CD4-positive, alpha-beta T cell treated with Interleukin-15 for 1 hour (primary cell): ENCODE measurements around the gene GFM2.
"Not testable (repeated sequence)": the region's sequence is repeated elsewhere in the genome, so short reads cannot be mapped to it uniquely, and the experiment has no call there.

Experiments used
- DNase-seq: peaks from one replicate; pipeline ENCODE4 v3.0.0-alpha.2; 2020

Gene GFM2

GRCh38 chr5:74717596-74717995 lies 49.3 kb downstream of the GFM2 start:
- no peak for DNase-seq

- DNase-seq: no peak
Observed at GRCh38 chr5:74693191-74693590, 73.7 kb downstream of the GFM2 start.

- DNase-seq: no peak
Observed at GRCh38 chr5:74686962-74687751, 79.8 kb downstream of the GFM2 start.

- DNase-seq: peak; percentile 56
Observed at GRCh38 chr5:74685979-74686631, 80.8 kb downstream of the GFM2 start.

- peak; percentile 84 for DNase-seq
Observed at GRCh38 chr5:74684900-74685851, 81.7 kb downstream of the GFM2 start, which contains the start of gene HEXB. TSS of gene HEXB (plus strand) at chr5:74685233. CDS start at chr5:74685261, 28 bp downstream.

GRCh38 chr5:74679966-74680365 lies 87.0 kb downstream of the GFM2 start:
- DNase-seq: no peak

- not testable (repeated sequence) for DNase-seq
Observed at GRCh38 chr5:74679300-74679699, 87.6 kb downstream of the GFM2 start.

GRCh38 chr5:74678123-74678522 lies 88.8 kb downstream of the GFM2 start:
- DNase-seq: not testable (repeated sequence)

GRCh38 chr5:74676466-74676865 lies 90.5 kb downstream of the GFM2 start:
- not testable (repeated sequence) for DNase-seq

- DNase-seq: no peak
Observed at GRCh38 chr5:74673011-74673790, 93.7 kb downstream of the GFM2 start.

- DNase-seq: no peak
Observed at GRCh38 chr5:74672215-74672877, 94.6 kb downstream of the GFM2 start.
